ENCODE data around the gene AKR7A2. TPM values are rescaled to one million over a fixed set of nuclear protein-coding genes. Genes with fewer than 3 reads are reported as not detected.
A peak's percentile ranks its signal among the peaks of the same experiment; 100 is the strongest.

The AKR7A2 gene
- total and polyA plus RNA-seq, 9 of the 15 experiments (the other 6 are each of a cell fraction or from before 2014, with no cell fraction given): 2.0 to 78.4 (median 49.4) TPM

DNA sequence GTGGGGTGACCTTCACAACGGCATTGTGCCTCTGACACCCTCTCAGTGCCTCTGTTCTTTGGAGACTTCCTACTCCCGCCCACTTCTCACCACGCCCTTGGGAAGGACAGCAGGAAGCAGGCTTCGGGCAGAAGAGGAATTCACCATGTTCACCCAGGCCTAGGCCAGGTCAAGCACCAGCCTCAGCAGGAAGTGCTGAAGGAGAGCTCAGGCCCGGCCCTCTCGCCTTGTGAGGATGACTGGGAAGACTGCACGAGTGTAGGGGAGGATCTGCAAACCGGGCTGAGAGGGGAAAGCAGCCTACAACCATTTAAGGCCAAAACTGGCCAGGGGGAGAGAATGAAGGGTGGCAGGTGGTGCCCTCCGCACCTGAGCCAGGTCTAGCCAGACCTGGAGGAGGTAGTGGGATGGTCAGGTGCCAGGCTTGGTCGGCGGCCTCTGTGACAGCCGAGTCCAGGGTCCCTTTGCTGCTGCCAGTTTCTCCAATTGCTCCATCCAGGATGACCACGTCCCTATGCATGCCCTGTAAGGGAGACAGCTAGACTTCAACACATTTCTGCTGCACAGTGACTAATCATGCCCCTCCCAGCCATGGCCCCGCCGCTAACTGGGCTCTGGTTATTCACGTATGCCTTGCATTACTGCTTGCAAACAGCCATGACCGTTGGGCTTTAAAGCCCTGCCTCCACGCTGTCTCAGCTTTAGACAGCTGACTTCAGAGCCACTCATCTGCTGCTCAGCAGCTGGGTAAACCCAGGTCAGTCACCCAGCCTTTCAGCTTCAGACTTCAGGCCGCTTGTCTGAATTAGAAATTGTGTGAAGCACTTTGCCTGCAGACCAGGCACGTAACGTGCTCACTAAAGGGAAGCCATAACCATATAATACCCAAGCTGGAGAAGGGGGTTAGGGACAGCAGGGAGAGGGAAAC lies 51.5 kb downstream of the AKR7A2 start (continued):
- TF ChIP-seq, protein P1, sequence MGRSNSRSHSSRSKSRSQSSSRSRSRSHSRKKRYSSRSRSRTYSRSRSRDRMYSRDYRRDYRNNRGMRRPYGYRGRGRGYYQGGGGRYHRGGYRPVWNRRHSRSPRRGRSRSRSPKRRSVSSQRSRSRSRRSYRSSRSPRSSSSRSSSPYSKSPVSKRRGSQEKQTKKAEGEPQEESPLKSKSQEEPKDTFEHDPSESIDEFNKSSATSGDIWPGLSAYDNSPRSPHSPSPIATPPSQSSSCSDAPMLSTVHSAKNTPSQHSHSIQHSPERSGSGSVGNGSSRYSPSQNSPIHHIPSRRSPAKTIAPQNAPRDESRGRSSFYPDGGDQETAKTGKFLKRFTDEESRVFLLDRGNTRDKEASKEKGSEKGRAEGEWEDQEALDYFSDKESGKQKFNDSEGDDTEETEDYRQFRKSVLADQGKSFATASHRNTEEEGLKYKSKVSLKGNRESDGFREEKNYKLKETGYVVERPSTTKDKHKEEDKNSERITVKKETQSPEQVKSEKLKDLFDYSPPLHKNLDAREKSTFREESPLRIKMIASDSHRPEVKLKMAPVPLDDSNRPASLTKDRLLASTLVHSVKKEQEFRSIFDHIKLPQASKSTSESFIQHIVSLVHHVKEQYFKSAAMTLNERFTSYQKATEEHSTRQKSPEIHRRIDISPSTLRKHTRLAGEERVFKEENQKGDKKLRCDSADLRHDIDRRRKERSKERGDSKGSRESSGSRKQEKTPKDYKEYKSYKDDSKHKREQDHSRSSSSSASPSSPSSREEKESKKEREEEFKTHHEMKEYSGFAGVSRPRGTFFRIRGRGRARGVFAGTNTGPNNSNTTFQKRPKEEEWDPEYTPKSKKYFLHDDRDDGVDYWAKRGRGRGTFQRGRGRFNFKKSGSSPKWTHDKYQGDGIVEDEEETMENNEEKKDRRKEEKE (IDR thresholded peaks at IDR 0.05; ENCODE audit: borderline replicate concordance in 1 of 2, control insufficient read depth in 1 of 2, low read depth in 2 of 2, low read length in 1 of 2): 0 out of 4 replicates have a peak, but pooled peaks of 1 of the 2 experiments have one; percentile 10
- TF ChIP-seq, protein P2, sequence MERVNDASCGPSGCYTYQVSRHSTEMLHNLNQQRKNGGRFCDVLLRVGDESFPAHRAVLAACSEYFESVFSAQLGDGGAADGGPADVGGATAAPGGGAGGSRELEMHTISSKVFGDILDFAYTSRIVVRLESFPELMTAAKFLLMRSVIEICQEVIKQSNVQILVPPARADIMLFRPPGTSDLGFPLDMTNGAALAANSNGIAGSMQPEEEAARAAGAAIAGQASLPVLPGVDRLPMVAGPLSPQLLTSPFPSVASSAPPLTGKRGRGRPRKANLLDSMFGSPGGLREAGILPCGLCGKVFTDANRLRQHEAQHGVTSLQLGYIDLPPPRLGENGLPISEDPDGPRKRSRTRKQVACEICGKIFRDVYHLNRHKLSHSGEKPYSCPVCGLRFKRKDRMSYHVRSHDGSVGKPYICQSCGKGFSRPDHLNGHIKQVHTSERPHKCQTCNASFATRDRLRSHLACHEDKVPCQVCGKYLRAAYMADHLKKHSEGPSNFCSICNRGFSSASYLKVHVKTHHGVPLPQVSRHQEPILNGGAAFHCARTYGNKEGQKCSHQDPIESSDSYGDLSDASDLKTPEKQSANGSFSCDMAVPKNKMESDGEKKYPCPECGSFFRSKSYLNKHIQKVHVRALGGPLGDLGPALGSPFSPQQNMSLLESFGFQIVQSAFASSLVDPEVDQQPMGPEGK (CRISPR knock-in tag; IDR thresholded peaks at IDR 0.05; ENCODE audit: borderline replicate concordance): no peak
- no peak for TF ChIP-seq PHTF2 (CRISPR knock-in tag; IDR thresholded peaks at IDR 0.05)
- TF ChIP-seq, protein P3, sequence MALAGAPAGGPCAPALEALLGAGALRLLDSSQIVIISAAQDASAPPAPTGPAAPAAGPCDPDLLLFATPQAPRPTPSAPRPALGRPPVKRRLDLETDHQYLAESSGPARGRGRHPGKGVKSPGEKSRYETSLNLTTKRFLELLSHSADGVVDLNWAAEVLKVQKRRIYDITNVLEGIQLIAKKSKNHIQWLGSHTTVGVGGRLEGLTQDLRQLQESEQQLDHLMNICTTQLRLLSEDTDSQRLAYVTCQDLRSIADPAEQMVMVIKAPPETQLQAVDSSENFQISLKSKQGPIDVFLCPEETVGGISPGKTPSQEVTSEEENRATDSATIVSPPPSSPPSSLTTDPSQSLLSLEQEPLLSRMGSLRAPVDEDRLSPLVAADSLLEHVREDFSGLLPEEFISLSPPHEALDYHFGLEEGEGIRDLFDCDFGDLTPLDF (CRISPR knock-in tag; IDR thresholded peaks at IDR 0.05): no peak
- TF ChIP-seq RBM22 (IDR thresholded peaks at IDR 0.05; ENCODE audit: low read depth, low read length, poor library complexity, severe bottlenecking): peak; percentile 33
- peak; percentile 37; the same call in 1 of the 2 replicates for TF ChIP-seq POLR2AphosphoS5 (IDR thresholded peaks at IDR 0.05; ENCODE audit: control insufficient read depth, insufficient read depth, low read depth, low read length)
- no peak for TF ChIP-seq KLF10 (CRISPR knock-in tag; IDR thresholded peaks at IDR 0.05)
- peak; percentile 8; the same call in 1 of the 2 replicates for TF ChIP-seq MYNN (IDR thresholded peaks at IDR 0.05)
- TF ChIP-seq MYNN (CRISPR knock-in tag; IDR thresholded peaks at IDR 0.05): no peak
- TF ChIP-seq ELF1 (tag; IDR thresholded peaks at IDR 0.05): 0 out of 2 replicates have a peak, but pooled peaks have one; percentile 20
- TF ChIP-seq, protein P4, sequence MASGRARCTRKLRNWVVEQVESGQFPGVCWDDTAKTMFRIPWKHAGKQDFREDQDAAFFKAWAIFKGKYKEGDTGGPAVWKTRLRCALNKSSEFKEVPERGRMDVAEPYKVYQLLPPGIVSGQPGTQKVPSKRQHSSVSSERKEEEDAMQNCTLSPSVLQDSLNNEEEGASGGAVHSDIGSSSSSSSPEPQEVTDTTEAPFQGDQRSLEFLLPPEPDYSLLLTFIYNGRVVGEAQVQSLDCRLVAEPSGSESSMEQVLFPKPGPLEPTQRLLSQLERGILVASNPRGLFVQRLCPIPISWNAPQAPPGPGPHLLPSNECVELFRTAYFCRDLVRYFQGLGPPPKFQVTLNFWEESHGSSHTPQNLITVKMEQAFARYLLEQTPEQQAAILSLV (tag; IDR thresholded peaks at IDR 0.05): no peak
- TF ChIP-seq, protein P5, sequence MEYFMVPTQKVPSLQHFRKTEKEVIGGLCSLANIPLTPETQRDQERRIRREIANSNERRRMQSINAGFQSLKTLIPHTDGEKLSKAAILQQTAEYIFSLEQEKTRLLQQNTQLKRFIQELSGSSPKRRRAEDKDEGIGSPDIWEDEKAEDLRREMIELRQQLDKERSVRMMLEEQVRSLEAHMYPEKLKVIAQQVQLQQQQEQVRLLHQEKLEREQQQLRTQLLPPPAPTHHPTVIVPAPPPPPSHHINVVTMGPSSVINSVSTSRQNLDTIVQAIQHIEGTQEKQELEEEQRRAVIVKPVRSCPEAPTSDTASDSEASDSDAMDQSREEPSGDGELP (CRISPR knock-in tag; IDR thresholded peaks at IDR 0.05; ENCODE audit: borderline replicate concordance): peak; percentile 35; the same call in 1 of the 2 replicates
- no peak for TF ChIP-seq NFIC (IDR thresholded peaks at IDR 0.05)
- TF ChIP-seq SIN3A (IDR thresholded peaks at IDR 0.05; ENCODE audit: borderline replicate concordance in 2 of 2, control insufficient read depth in 1 of 2, low read depth in 2 of 2, low read length in 2 of 2): peak in 1 of 2 experiments; percentile 36; a peak in 1 of 4 replicates
- no peak for TF ChIP-seq RFX7 (CRISPR knock-in tag; IDR thresholded peaks at IDR 0.05)
- TF ChIP-seq POLR2B (IDR thresholded peaks at IDR 0.05; ENCODE audit: low read depth, partially characterized antibody): peak; percentile 43
- TF ChIP-seq TCF7L2 (IDR thresholded peaks at IDR 0.05; ENCODE audit: low read depth, low read length): no peak

Measured in K562 (cell line).